Measurements from ENCODE around the gene LEFTY2.

The LEFTY2 gene

GRCh38 chr1:225923692-225924555 is 17.1 kb downstream of the LEFTY2 start, which contains the start of gene PYCR2 (continued):
- TF ChIP-seq, protein P1, sequence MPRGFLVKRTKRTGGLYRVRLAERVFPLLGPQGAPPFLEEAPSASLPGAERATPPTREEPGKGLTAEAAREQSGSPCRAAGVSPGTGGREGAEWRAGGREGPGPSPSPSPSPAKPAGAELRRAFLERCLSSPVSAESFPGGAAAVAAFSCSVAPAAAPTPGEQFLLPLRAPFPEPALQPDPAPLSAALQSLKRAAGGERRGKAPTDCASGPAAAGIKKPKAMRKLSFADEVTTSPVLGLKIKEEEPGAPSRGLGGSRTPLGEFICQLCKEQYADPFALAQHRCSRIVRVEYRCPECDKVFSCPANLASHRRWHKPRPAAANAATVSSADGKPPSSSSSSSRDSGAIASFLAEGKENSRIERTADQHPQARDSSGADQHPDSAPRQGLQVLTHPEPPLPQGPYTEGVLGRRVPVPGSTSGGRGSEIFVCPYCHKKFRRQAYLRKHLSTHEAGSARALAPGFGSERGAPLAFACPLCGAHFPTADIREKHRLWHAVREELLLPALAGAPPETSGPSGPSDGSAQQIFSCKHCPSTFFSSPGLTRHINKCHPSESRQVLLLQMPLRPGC (tag by site-specific recombination; IDR thresholded peaks at IDR 0.05), result peak; percentile 51; the same call in 1 of the 2 replicates
- peak; percentile 80; the same call in 1 of the 2 replicates for TF ChIP-seq ZBTB48 (tag by site-specific recombination; IDR thresholded peaks at IDR 0.05)
- TF ChIP-seq ZSCAN30 (tag by site-specific recombination; IDR thresholded peaks at IDR 0.05), result peak; percentile 86
- TF ChIP-seq MYNN (tag by site-specific recombination; IDR thresholded peaks at IDR 0.05; ENCODE audit: borderline replicate concordance), result no peak
- TF ChIP-seq ZBTB49 (tag by site-specific recombination; IDR thresholded peaks at IDR 0.05; ENCODE audit: low read depth), result no peak
- peak; percentile 81 for TF ChIP-seq ZNF76 (tag by site-specific recombination; IDR thresholded peaks at IDR 0.05; ENCODE audit: borderline replicate concordance, low read depth)
- TF ChIP-seq, protein P2, sequence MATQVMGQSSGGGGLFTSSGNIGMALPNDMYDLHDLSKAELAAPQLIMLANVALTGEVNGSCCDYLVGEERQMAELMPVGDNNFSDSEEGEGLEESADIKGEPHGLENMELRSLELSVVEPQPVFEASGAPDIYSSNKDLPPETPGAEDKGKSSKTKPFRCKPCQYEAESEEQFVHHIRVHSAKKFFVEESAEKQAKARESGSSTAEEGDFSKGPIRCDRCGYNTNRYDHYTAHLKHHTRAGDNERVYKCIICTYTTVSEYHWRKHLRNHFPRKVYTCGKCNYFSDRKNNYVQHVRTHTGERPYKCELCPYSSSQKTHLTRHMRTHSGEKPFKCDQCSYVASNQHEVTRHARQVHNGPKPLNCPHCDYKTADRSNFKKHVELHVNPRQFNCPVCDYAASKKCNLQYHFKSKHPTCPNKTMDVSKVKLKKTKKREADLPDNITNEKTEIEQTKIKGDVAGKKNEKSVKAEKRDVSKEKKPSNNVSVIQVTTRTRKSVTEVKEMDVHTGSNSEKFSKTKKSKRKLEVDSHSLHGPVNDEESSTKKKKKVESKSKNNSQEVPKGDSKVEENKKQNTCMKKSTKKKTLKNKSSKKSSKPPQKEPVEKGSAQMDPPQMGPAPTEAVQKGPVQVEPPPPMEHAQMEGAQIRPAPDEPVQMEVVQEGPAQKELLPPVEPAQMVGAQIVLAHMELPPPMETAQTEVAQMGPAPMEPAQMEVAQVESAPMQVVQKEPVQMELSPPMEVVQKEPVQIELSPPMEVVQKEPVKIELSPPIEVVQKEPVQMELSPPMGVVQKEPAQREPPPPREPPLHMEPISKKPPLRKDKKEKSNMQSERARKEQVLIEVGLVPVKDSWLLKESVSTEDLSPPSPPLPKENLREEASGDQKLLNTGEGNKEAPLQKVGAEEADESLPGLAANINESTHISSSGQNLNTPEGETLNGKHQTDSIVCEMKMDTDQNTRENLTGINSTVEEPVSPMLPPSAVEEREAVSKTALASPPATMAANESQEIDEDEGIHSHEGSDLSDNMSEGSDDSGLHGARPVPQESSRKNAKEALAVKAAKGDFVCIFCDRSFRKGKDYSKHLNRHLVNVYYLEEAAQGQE (tag by site-specific recombination; IDR thresholded peaks at IDR 0.05), result peak; percentile 79
- TF ChIP-seq PRDM10 (tag by site-specific recombination; IDR thresholded peaks at IDR 0.05), result peak; percentile 98
- 0 out of 2 replicates have a peak, but pooled peaks have one; percentile 34 for TF ChIP-seq ZNF837 (tag by site-specific recombination; IDR thresholded peaks at IDR 0.05)
- TF ChIP-seq ZNF596 (tag by site-specific recombination; IDR thresholded peaks at IDR 0.05), result no peak
- no peak for TF ChIP-seq ZNF280C (tag by site-specific recombination; IDR thresholded peaks at IDR 0.05)
- peak; percentile 78 for TF ChIP-seq ZNF629 (tag by site-specific recombination; IDR thresholded peaks at IDR 0.05)
- TF ChIP-seq ZNF610 (tag by site-specific recombination; IDR thresholded peaks at IDR 0.05; ENCODE audit: borderline replicate concordance), result peak; percentile 88
- TF ChIP-seq ZNF692 (tag by site-specific recombination; IDR thresholded peaks at IDR 0.05), result peak; percentile 89
- TF ChIP-seq ZNF670 (tag by site-specific recombination; IDR thresholded peaks at IDR 0.05; ENCODE audit: low read depth), result no peak
- TF ChIP-seq, protein P3, sequence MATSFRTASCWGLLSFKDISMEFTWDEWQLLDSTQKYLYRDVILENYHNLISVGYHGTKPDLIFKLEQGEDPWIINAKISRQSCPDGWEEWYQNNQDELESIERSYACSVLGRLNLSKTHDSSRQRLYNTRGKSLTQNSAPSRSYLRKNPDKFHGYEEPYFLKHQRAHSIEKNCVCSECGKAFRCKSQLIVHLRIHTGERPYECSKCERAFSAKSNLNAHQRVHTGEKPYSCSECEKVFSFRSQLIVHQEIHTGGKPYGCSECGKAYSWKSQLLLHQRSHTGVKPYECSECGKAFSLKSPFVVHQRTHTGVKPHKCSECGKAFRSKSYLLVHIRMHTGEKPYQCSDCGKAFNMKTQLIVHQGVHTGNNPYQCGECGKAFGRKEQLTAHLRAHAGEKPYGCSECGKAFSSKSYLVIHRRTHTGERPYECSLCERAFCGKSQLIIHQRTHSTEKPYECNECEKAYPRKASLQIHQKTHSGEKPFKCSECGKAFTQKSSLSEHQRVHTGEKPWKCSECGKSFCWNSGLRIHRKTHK (tag by site-specific recombination; IDR thresholded peaks at IDR 0.05), result no peak
- TF ChIP-seq, protein P4, sequence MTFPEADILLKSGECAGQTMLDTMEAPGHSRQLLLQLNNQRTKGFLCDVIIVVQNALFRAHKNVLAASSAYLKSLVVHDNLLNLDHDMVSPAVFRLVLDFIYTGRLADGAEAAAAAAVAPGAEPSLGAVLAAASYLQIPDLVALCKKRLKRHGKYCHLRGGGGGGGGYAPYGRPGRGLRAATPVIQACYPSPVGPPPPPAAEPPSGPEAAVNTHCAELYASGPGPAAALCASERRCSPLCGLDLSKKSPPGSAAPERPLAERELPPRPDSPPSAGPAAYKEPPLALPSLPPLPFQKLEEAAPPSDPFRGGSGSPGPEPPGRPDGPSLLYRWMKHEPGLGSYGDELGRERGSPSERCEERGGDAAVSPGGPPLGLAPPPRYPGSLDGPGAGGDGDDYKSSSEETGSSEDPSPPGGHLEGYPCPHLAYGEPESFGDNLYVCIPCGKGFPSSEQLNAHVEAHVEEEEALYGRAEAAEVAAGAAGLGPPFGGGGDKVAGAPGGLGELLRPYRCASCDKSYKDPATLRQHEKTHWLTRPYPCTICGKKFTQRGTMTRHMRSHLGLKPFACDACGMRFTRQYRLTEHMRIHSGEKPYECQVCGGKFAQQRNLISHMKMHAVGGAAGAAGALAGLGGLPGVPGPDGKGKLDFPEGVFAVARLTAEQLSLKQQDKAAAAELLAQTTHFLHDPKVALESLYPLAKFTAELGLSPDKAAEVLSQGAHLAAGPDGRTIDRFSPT (tag by site-specific recombination; IDR thresholded peaks at IDR 0.05), result peak; percentile 68

Measured in HEK293 (cell line).